ENCODE results near the gene PRR14L.
A peak's percentile ranks its signal among the peaks of the same experiment; 100 is the strongest.

The PRR14L gene

DNA sequence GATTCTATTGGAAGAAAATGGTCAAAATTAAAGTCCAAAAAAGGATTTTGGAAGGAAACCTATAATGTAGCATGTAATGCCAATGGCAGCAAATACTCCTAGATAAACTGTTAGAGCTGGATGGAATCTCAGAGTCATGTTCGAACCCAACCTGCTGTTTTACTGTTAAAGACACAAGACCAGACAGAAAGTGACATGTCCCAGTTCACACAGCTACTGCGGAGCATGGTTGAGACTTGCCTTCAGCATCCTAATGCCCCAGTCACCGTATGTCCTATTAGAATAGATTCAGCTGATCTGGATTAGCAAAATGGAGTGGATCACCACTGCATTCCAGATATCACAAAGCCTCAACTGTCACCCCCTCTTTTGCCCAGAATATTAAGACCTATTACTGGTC lies 102.9 kb downstream of the PRR14L start:
- no peak for TF ChIP-seq CTCF (IDR thresholded peaks at IDR 0.05; ENCODE audit: low read depth, low read length)
- no peak overlapping the region for H3K4me3 ChIP-seq (replicated peaks in 1 of 2; ENCODE audit: low read depth in 2 of 2, low read length in 2 of 2)
- DNase-seq (ENCODE audit: low read depth in 2 of 2): no peak

DNA sequence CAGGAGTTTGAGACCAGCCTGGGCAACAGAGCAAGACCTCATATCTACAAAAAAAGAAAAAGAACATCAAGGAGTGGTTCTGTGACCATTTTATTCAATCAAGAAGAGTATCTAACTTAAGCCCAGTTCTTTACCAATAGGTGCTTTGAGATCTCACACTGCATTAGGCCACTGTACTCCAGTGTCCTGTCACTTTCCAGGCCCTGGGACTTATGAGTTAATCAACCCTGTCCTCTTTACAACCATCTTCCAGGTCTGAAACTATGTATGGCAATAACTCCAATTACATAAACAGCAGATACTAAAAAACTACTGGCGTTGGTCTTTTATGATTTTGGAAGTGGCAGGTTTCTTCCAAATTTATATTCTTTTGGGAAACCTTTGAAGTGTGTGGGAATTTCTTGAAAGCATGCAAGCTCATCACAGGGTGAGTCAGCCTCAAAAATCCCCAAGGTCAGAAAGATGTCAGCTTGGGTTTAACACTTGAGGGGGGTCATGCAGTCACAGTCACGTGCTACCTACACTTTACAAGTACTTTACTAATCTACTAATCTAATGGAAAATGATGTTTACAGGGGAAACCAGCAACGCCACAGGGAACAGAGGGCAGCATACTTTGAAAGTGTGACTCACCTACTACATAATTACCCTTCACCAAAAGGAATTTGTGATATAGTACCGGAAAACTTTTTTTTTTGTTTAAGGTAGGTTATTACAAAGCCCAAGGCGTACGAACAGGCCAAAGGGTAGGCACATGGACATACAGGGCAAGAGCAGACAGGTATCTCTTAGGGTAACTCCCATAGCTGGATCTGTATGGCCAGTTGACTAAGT lies 103.5 kb downstream of the PRR14L start:
- no peak overlapping the region for H3K4me3 ChIP-seq (replicated peaks in 1 of 2; ENCODE audit: low read depth in 2 of 2, low read length in 2 of 2)
- TF ChIP-seq CTCF (IDR thresholded peaks at IDR 0.05; ENCODE audit: low read depth, low read length): no peak
- peak; percentile 95 to 97 for DNase-seq (ENCODE audit: low read depth in 2 of 2)

- DNase-seq (ENCODE audit: low read depth in 2 of 2): no peak
- no peak for TF ChIP-seq CTCF (IDR thresholded peaks at IDR 0.05; ENCODE audit: low read depth, low read length)
- no peak overlapping the region for H3K4me3 ChIP-seq (replicated peaks in 1 of 2; ENCODE audit: low read depth in 2 of 2, low read length in 2 of 2)
Measured at GRCh38 chr22:31639436-31640039, 110.4 kb downstream of the PRR14L start.

GRCh38 chr22:31637891-31638618 lies 111.9 kb downstream of the PRR14L start:
- TF ChIP-seq CTCF (IDR thresholded peaks at IDR 0.05; ENCODE audit: low read depth, low read length): no peak
- peak overlapping the region in 1 of 2 donors; percentile 51 for H3K4me3 ChIP-seq (replicated peaks in 1 of 2; ENCODE audit: low read depth in 2 of 2, low read length in 2 of 2)
- DNase-seq (ENCODE audit: low read depth in 2 of 2): peak; percentile 60 to 78

DNA sequence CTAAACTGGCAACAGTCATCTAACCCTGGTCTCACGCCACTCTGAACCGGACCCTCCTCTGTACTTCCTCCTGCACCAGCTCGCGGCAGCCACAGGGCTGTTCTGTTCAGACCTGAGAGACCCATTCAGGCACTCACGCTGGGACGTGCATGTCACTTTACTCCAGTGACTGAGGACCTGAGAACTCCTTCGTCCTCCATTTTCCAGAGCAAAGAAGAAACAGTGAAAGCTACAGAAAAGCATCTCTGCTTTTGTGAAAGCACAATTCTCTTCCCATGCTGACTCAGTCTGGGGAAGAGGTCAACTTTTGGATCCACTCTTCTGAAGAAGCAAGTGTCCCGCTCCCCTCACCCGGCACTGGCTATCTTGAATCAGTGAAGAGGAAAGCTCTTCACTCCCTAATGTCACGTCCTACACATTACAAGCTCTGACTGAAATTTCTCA lies 112.5 kb downstream of the PRR14L start:
- peak overlapping the region in 1 of 2 donors; percentile 51 for H3K4me3 ChIP-seq (replicated peaks in 1 of 2; ENCODE audit: low read depth in 2 of 2, low read length in 2 of 2)
- no peak for TF ChIP-seq CTCF (IDR thresholded peaks at IDR 0.05; ENCODE audit: low read depth, low read length)
- DNase-seq (ENCODE audit: low read depth in 2 of 2): peak in 1 of 2 donors; percentile 38

GRCh38 chr22:31635638-31636306 lies 114.2 kb downstream of the PRR14L start:
- no peak for DNase-seq (ENCODE audit: low read depth in 2 of 2)
- no peak for TF ChIP-seq CTCF (IDR thresholded peaks at IDR 0.05; ENCODE audit: low read depth, low read length)
- no peak overlapping the region for H3K4me3 ChIP-seq (replicated peaks in 1 of 2; ENCODE audit: low read depth in 2 of 2, low read length in 2 of 2)

All from cardiac fibroblast (primary cell).